GM12872 (cell line): ENCODE data around the gene TMIGD3.

Experiments
- TF ChIP-seq, protein P1 (sequence below): IDR thresholded peaks from 3 replicates; pipeline ENCODE4 v1.5.1; 2011; ENCODE audit warnings: low read depth, mild to moderate bottlenecking, low read length, moderate library complexity; ENCODE audit not compliant: insufficient read depth

Gene TMIGD3

DNA sequence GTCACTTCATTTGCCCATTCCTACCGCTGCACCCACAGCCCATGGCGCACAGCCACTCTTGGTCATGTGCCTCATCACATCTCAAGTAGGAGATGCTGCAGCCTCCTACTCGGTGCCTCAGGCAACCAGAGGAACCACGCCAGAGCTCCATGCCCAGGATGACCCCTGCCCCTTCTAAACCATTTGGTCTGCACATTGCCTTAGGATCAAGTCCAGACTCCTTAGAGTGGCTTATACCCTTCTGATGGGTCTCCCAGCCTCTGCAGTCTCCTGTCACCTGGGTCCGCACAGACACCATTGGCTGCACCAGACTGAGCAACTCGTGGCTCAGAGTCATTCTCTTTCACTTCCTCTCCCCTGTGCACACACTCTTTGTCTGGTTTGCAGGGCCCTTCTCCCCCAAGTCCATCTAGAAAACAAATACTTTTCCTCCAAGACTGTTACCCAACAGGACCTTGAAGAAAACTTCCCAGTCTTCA is 2.2 kb upstream of the TMIGD3 start:
- TF ChIP-seq, protein P1, sequence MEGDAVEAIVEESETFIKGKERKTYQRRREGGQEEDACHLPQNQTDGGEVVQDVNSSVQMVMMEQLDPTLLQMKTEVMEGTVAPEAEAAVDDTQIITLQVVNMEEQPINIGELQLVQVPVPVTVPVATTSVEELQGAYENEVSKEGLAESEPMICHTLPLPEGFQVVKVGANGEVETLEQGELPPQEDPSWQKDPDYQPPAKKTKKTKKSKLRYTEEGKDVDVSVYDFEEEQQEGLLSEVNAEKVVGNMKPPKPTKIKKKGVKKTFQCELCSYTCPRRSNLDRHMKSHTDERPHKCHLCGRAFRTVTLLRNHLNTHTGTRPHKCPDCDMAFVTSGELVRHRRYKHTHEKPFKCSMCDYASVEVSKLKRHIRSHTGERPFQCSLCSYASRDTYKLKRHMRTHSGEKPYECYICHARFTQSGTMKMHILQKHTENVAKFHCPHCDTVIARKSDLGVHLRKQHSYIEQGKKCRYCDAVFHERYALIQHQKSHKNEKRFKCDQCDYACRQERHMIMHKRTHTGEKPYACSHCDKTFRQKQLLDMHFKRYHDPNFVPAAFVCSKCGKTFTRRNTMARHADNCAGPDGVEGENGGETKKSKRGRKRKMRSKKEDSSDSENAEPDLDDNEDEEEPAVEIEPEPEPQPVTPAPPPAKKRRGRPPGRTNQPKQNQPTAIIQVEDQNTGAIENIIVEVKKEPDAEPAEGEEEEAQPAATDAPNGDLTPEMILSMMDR = no peak

DNA sequence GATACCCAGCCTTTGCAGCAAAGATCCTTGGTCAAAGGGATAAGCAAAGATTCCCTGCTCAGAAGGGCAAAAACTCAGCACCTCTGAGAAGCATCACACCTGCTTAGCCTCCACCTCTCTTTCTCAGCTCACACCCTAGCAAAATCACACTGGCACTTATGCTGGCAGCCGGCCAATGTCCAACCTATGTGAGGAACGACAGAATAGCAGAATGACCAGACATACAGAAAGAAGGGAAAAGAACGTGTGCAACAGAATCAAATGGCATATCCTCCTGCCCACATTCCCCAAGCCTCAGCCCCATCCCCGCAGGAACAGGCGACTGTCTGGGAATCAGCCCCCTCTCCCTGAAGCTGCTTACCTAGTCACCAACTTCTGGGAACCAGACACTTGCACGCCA is 664 bp upstream of the TMIGD3 start:
- TF ChIP-seq, protein P1 = no peak

DNA sequence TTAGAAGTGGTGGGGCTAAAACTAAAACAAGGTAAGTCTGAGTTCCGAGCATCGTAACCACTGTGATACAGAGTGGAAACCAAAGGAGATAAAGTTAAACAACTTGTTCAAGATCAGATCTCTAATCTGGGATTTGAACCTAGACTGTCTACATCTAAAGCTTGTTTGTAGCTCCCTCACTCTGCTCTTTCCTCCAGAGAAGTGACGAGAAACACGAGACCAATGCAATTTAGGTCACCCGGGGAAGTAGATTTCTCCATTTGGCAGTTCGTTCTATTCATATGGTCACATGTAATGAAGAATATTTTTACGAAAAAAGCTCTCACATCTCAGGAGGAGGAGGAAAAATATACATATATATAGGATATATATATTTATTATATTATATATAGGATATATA is 1.8 kb downstream of the TMIGD3 start:
- TF ChIP-seq, protein P1 = no peak

DNA sequence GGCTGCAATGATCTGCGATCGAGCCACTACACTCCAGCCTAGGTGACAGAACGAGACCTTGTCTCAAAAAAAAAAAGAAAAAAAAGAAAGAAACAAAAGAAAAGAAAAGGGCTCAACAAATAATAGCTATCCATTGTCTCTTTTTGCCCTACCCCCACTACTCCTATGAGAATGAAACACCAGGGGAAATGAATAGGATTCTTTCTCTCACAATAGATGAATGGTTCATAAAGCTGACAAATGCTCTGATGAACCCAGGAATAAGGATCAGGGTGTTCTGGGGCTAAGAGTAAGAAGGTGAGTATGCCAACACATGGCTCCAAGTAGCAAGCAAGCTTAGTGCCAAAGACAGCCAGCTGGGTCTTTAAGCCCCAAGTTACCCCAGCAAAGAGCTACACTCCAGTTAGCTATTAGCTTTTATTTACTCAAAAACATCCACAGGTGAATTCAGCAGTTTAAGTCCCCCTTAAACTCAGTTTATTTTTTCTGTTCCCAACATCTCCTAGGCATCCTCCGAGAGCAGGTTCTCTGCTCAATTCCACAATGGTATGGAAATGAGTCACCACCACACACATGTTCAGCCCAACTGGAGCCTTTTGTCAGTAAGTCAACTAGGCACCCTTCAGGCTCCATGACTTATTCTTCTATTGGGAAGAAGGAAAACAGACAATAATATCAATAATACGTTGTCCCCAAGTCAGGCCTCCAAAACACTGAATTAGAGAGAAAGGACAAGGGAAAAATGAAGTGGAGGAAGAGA is 4.2 kb downstream of the TMIGD3 start:
- TF ChIP-seq, protein P1 = no peak

DNA sequence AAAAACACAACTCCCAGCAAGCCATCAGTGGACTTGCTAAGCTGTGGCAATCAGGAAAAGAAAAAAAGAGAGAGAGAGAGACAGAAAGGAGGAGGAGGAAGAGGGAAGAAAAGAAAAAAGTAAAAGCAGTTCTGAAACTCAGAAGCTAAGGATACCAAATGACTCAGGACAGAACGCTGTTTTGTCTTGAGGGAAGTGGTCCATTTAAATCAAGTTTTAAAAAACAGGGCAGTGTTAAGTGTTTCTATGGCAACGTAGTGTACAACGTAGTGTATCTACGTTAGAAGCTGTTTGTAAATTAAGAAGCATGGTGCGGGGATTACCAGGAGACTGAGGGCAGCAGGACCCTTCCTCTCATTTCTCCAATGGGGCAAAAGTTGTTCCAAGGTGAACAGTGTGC is 5.8 kb downstream of the TMIGD3 start:
- TF ChIP-seq, protein P1 = no peak

DNA sequence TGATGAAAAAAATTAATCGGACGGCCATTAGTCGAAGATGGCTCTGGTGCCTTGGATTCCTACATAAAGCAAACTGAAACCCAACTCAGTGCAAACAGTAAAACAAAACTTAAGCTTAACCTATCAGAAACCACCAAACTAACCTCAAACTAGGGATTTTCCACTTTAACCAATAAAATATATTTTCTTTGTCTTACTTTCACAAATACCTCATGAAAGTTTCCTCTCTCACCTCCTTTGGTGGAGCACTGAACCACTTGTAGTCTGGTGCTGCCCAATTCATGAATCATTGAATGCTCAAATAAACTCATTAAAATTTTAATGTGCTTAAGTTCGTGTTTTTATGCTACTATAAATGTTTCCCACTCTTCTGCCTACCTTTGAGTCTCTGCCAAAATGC is 7.0 kb downstream of the TMIGD3 start:
- TF ChIP-seq, protein P1 = no peak

DNA sequence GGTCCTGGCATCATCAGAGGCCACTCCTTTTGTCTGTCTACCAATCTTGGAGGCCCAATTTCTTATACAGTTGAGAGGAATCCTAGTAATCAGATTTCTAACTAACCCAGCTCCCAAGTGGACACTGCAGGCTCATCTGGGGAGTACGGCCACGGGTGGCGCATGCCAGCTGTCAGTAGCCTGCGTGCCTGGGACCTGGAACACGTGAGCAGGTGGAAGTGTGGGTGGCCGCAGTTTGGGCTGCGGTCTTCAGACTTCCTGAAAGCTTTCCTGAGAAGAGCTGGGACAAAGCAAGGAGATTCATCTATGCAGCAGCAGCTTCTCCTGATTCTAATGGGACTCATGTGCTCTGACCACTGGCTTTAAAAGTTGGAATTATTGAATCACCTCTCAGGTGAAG is 12.4 kb downstream of the TMIGD3 start:
- TF ChIP-seq, protein P1 = no peak
